Neural cell (in vitro differentiated cells): ENCODE results near the gene DPP6. TPM values are rescaled to one million over a fixed set of nuclear protein-coding genes. Genes with fewer than 3 reads are reported as not detected.

Experiments used
- H2AFZ ChIP-seq: fragments of 200-600, 300-800 bp; sonication (generic), shearing (Covaris generic); 2 replicates; pipeline ENCODE4 v1.6.0; 2014; ENCODE audit warnings: low read depth, mild to moderate bottlenecking, antibody characterized with exemption, low read length, moderate library complexity
- H3F3A ChIP-seq: fragments of 200-600 bp; shearing (Covaris generic); 2 replicates; pipeline ENCODE4 v1.6.1; 2016; ENCODE audit warnings: mild to moderate bottlenecking, moderate library complexity, mixed read lengths, antibody characterized with exemption, low read length; ENCODE audit not compliant: insufficient read depth, poor library complexity, severe bottlenecking
- H3K27ac ChIP-seq: fragments of 200-600, 300-800 bp; sonication (generic), shearing (Covaris generic); 2 replicates; pipeline ENCODE4 v1.5.1; 2014; ENCODE audit warnings: mild to moderate bottlenecking, low read length, moderate library complexity
- H3K27me3 ChIP-seq: fragments of 300-800, 200-600 bp; sonication (generic), shearing (Covaris generic); 2 replicates; pipeline ENCODE4 v1.6.0; 2014; ENCODE audit warnings: mild to moderate bottlenecking, low read depth, low read length, moderate library complexity; ENCODE audit not compliant: insufficient read depth
- H3K36me3 ChIP-seq: fragments of 300-800, 200-600 bp; sonication (generic), shearing (Covaris generic); 2 replicates; pipeline ENCODE4 v1.5.1; 2014; ENCODE audit warnings: mild to moderate bottlenecking, antibody characterized with exemption, low read length, moderate library complexity; ENCODE audit not compliant: insufficient read depth
- H3K4me2 ChIP-seq: fragments of 300-800, 200-600 bp; sonication (generic), shearing (Covaris generic); 2 replicates; pipeline ENCODE4 v1.6.0; 2014; ENCODE audit warnings: mild to moderate bottlenecking, low read length
- H3K4me3 ChIP-seq: fragments of 300-800, 200-600 bp; sonication (generic), shearing (Covaris generic); 2 replicates; pipeline ENCODE4 v1.5.1; 2014; ENCODE audit warnings: mild to moderate bottlenecking, low read length, moderate library complexity
- H3K79me2 ChIP-seq: fragments of 200-600 bp; shearing (Covaris generic); replicated peaks from 2 replicates; pipeline ENCODE4 v1.6.0; 2014; ENCODE audit warnings: mild to moderate bottlenecking, low read length, moderate library complexity; ENCODE audit not compliant: insufficient read depth
- H3K9ac ChIP-seq: fragments of 300-800, 200-600 bp; sonication (generic), shearing (Covaris generic); 2 replicates; pipeline ENCODE4 v1.6.1; 2016; ENCODE audit warnings: mild to moderate bottlenecking, low read length, mixed read lengths
- H3K9me2 ChIP-seq: fragments of 200-600 bp; shearing (Covaris generic); 2 replicates; pipeline ENCODE4 v1.6.1; 2016; ENCODE audit warnings: mild to moderate bottlenecking, low read length, mixed read lengths; ENCODE audit not compliant: insufficient read depth
- H3K9me3 ChIP-seq: fragments of 200-600, 300-800 bp; sonication (generic), shearing (Covaris generic); 2 replicates; pipeline ENCODE4 v1.6.1; 2016; ENCODE audit warnings: mild to moderate bottlenecking, mixed run types, low read length, moderate library complexity, mixed read lengths
- H4K20me1 ChIP-seq: fragments of 200-600 bp; shearing (Covaris generic); 2 replicates; pipeline ENCODE4 v1.6.1; 2016; ENCODE audit warnings: mild to moderate bottlenecking, mixed run types; ENCODE audit not compliant: insufficient read depth
- EP300 ChIP-seq: fragments of 450-650 bp; conservative IDR thresholded peaks from 2 replicates; pipeline ENCODE4 v1.6.1; 2014; ENCODE audit warnings: antibody characterized with exemption, mild to moderate bottlenecking, moderate library complexity; ENCODE audit not compliant: poor library complexity, severe bottlenecking
- EZH2 ChIP-seq: fragments of 200-600, 300-800 bp; shearing (Covaris generic), sonication (generic); IDR thresholded peaks from 2 replicates; pipeline ENCODE4 v1.6.1; 2014; ENCODE audit warnings: antibody characterized with exemption, low read length, borderline replicate concordance, mild to moderate bottlenecking; ENCODE audit not compliant: insufficient read depth, poor library complexity, severe bottlenecking
- MXI1 ChIP-seq: fragments of 450-650 bp; conservative IDR thresholded peaks from 2 replicates; pipeline ENCODE4 v1.6.1; 2014; ENCODE audit warnings: antibody characterized with exemption, mild to moderate bottlenecking; ENCODE audit not compliant: poor library complexity, severe bottlenecking
- POLR2AphosphoS5 ChIP-seq: IDR thresholded peaks from 2 replicates; pipeline ENCODE4 v1.6.1; 2012
- RAD21 ChIP-seq: fragments of 450-650 bp; conservative IDR thresholded peaks from 2 replicates; pipeline ENCODE4 v1.6.1; 2014; ENCODE audit warnings: antibody characterized with exemption, mild to moderate bottlenecking, moderate library complexity
- REST ChIP-seq: IDR thresholded peaks from 2 replicates; pipeline ENCODE4 v1.6.1; 2012; ENCODE audit warnings: borderline replicate concordance
- SMC3 ChIP-seq: fragments of 450-650 bp; conservative IDR thresholded peaks from 2 replicates; pipeline ENCODE4 v1.6.1; 2014; ENCODE audit warnings: antibody characterized with exemption, mild to moderate bottlenecking, moderate library complexity; ENCODE audit not compliant: poor library complexity
- TAF1 ChIP-seq: IDR thresholded peaks from 2 replicates; pipeline ENCODE4 v1.6.1; 2012; ENCODE audit warnings: low read depth
- polyA plus RNA-seq: library from polyadenylated mRNA; depleted of rRNA; stranded (reverse); fragments of >200 nt; gene quantifications from 2 replicates; pipeline ENCODE4 v1.2.3, GENCODE V29; 2014
- TF ChIP-seq, protein P1 (sequence below): fragments of 450-650 bp; IDR thresholded peaks from 2 replicates; pipeline ENCODE4 v1.5.1; 2014; ENCODE audit warnings: antibody characterized with exemption, mild to moderate bottlenecking, moderate library complexity; ENCODE audit not compliant: poor library complexity, severe bottlenecking

The DPP6 gene
- polyA plus RNA-seq, 1 donor from 2014 or later = 20.4 TPM

GRCh38 chr7:154907651-154908620, 855.7 kb downstream of the DPP6 start:
- Histone ChIP-seq H3F3A (no peaks in the 10 kb centered on the region), H3K27me3 (no peaks in the 10 kb centered on the region), H3K27ac (no peak overlapping the region), H3K9me2 (no peaks in the 10 kb centered on the region), H3K9me3 (no peaks in the 10 kb centered on the region), H4K20me1 (no peaks in the 10 kb centered on the region), H3K4me3 (no peak overlapping the region), H2AFZ (no peak overlapping the region), H3K9ac (no peak overlapping the region), H3K4me2 (no peak overlapping the region), H3K79me2 (no peaks in the 10 kb centered on the region), H3K36me3 (no peaks in the 10 kb centered on the region)
- TF ChIP-seq, protein P1, sequence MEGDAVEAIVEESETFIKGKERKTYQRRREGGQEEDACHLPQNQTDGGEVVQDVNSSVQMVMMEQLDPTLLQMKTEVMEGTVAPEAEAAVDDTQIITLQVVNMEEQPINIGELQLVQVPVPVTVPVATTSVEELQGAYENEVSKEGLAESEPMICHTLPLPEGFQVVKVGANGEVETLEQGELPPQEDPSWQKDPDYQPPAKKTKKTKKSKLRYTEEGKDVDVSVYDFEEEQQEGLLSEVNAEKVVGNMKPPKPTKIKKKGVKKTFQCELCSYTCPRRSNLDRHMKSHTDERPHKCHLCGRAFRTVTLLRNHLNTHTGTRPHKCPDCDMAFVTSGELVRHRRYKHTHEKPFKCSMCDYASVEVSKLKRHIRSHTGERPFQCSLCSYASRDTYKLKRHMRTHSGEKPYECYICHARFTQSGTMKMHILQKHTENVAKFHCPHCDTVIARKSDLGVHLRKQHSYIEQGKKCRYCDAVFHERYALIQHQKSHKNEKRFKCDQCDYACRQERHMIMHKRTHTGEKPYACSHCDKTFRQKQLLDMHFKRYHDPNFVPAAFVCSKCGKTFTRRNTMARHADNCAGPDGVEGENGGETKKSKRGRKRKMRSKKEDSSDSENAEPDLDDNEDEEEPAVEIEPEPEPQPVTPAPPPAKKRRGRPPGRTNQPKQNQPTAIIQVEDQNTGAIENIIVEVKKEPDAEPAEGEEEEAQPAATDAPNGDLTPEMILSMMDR = no peak
- TF ChIP-seq POLR2AphosphoS5 (no peak), TAF1 (no peak), MXI1 (no peak), REST (no peak), EP300 (no peak), SMC3 (no peak), RAD21 (no peak), EZH2 (no peak)

DNA sequence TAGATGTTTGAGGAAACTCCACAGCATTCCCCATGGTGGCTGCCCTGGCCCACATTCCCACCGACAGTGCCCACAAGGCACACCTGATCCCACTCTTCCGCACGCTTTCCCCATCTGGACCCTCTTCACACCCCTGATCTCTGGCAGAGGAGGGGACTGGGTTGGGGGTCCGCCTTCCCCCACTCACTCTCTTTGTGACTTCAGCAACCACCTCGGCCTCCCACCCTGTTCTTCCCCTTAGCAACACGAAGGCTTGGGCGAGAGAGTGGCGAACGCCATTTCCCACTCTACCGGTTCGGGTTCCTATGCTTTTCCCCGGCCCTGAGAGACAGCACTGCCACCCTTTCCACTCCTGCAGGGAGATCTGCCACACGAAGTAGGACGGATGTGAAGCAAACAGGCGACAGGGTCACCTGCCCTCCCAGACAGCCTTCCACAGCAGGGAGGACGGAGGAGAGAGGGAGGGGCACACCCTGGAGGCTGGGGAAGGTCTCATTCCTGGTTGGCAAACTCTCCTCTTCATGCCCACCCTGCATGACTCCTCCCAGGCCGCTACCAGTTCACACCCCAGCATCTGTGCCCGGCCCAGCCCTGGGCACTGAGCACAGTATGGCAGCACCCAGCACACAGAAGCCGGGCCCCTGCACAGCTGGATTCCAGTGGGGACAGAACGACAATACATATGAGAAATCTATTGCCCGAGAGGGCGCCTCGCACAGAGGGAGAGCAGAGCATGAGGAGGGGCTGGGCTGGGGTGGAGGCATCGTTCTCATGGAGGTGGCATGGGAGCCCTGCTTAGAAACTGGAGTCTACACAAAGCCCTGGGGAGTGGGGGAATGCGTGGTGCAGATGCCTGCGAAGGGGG, 857.3 kb downstream of the DPP6 start:
- Histone ChIP-seq H4K20me1 (no peaks in the 10 kb centered on the region), H3K9ac (no peak overlapping the region), H3K27ac (no peak overlapping the region), H3K9me3 (no peaks in the 10 kb centered on the region), H3K9me2 (no peaks in the 10 kb centered on the region), H3F3A (no peaks in the 10 kb centered on the region), H2AFZ (no peak overlapping the region), H3K4me3 (no peak overlapping the region), H3K4me2 (no peak overlapping the region), H3K36me3 (no peaks in the 10 kb centered on the region), H3K79me2 (no peaks in the 10 kb centered on the region), H3K27me3 (no peaks in the 10 kb centered on the region)
- TF ChIP-seq RAD21 (no peak), POLR2AphosphoS5 (no peak), REST (no peak), EZH2 (no peak), MXI1 (no peak)
